Stimulated activated CD8-positive, alpha-beta memory T cell treated with anti-CD3 and anti-CD28 coated beads, Interleukin-12 subunit alpha, Interleukin-12 subunit beta, amount 100 ng/mL, for 4 hours (primary cell): ENCODE data around the gene MAD1L1.

Source experiments
- DNase-seq: peaks from one replicate; pipeline ENCODE4 v3.0.0-alpha.2; 2020; ENCODE audit warnings: low read depth

The MAD1L1 gene

DNA sequence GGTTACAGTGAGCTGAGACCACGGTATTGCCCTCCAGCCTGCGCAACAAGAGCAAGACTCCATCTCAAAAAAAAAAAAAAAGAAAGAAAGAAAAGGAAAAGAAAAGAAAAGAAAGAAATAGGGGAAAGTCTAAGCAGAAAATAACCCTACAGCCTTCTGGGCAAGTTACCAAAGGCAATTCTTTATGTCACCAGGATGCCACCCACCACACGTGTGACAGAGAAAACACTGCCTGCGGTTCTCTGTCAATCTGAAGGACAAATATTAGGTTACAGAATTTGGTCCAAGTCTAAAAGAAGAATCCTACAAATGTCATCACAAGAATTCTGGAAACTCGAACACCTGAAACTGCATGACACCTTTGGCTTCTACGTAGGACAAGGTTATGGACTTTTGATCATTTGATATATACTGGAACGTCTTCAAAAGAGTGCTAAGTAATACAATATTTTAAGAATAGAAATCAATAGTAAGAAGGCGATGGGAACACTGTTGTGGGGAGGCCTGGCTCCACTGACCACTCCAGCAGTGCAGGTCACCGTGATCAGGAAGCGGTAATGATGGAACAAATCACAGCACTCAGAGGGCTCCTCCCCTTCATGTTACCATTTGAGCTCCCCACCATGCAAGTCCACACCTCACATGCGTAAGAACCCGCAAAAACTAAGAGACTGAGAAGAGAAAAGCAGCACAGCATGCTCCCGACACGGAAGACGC lies 75.8 kb downstream of the MAD1L1 start:
- no peak for DNase-seq

DNA sequence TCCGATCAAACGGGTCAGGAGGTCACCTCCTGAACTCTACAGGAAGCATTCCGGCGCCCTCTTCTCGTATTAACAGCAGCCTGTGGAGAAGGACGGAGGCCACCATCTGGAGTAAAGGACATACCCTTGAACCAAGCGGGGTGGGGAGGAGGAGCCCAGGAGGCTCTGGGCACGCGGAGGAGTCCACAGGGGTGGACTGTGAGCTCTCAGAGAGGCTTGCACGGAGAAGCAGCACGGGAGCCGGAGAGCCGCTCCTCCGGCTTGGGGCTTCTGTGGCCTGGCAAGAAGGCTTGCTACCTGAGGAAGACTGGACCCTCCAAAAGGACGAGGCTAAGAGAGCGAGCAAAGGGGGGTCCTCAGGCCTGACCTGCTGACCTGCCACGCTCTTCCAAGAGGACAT lies 77.9 kb downstream of the MAD1L1 start:
- no peak for DNase-seq

- no peak for DNase-seq
These were observed 78.6 kb downstream of the MAD1L1 start for GRCh38 chr7:2154121-2154520.

DNA sequence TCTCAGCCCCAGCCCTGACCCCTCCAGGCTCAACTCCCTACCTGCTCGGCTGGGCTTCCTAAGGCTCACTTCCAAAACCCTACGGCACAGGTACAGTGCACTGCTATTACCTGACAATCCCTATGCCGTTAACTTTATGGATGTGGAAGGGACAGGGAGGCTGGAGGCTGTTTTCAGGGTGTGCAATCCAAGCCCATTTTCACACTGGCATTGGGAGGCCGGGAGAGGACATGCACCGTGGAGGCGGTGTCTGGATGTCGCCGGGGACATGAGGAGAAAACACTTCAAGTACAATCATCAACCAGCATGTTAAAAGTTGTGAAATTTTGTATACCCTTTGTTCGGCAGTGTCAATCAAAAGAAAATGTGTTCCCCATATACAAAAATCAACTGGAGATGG lies 80.1 kb downstream of the MAD1L1 start:
- DNase-seq, result no peak

GRCh38 chr7:2151801-2152612 lies 80.7 kb downstream of the MAD1L1 start:
- DNase-seq, result no peak

- DNase-seq, result no peak
These were observed 81.5 kb downstream of the MAD1L1 start for GRCh38 chr7:2151237-2151636.

DNA sequence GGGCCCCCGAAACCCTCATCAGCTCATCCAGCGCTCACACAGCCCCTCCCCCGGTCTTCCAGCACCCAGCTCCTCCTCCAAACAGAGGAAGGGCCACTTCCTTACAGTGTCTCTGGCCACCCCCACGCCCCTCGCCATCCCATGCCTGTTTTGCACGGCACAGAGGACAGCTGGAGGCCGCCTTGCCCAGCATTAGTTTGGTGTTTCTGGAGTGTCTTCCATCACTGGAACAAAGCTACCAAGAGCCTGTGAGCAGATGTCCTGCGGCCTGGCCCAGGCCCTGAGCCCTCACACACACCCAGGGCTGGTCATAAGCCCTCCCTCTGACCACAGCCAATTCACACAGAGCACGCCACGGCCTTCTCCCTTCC lies 82.3 kb downstream of the MAD1L1 start:
- no peak for DNase-seq

DNA sequence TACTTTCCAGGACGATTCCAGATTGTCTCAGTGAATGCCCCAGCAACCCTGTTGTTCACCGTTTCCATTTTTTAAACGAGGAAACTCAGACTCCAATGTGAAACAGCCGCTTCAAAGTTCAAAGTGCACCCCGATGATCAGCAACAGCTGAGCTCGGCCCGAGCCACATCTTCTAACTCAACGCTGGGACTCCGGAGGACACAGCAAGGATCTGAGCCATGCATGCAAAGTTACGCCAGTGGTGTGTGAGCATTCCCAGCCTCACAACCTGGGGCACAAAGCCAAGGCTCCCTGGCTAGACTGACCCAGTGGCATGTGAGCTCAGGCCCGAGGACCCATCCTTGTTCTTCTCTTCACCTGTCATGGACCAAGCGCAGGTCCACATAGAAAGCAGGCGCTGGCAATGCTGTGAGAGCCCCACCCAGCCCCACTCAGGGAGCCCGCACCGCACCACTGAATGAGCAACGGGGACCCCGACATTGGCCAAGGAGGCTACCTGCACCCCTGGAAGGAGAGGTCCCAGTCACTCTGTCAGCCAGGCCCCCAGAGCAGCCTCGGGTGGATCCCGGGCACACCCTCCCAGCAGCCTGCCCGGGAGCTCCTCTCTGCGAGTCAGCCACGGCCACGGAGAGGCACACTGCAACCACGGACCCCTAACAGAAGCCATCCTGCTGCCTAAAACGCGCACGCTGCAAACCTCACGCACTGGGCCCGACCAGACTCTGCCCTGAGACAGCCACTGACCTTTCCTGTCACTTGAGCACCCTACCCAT lies 82.9 kb downstream of the MAD1L1 start:
- no peak for DNase-seq

GRCh38 chr7:2148814-2149213 lies 83.9 kb downstream of the MAD1L1 start:
- no peak for DNase-seq

DNA sequence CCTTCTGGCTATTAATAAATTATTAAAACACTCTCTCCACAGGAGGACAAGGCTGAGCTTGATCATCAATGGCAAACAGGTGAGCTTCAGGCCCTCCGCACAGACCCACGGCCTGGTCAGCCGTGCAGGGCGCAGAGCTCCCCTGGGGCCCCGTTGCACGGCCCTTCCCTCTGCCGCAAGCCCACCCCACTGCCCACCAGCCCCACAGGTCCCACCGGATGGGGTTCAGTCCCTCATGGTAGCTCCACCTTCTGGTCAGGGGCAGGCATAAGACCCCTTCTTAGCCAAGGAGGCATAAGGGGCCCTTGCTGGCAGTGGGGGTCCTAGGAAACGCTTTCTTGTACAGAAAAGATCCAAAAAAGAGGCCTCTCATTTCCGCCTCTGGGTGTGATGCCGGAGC lies 84.6 kb downstream of the MAD1L1 start:
- DNase-seq, result no peak

DNA sequence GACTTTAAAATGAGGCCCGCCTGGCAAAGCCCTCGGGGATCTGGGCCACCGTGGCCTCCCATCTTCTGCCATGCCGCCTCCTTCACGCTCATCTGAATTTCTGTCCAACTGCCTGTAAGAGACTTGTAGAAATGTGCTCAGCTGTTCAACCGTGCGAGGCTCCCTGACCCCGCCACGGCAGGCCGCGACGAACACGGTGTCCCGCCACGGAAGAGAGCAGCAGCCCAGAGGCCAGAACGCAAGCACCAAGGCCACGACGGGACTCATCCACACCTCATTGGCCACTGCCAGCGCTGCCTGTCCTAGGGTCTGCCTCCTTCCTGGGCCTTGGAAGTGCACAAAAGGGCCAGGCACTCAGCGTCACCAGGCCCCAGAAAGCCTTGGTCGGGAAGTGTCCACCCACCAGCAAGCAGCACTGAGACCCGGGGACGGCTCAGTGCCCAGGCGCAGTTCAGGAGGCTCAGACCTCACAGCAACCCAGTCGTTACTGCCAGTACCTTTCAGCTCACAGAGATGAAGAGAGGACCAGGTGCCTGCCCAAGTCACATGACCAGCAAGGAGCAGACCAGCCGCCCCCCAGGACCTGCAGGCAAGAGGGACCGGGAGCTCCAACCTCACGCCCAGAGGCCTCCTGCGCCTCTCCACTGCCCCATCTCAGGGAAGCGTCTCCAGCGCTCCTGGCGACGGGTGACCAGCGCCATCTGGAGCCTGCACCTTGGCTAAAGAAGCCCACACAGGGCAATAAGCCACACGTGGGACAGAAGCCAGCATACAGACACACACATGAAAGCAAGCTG lies 85.9 kb downstream of the MAD1L1 start:
- DNase-seq, result no peak

DNA sequence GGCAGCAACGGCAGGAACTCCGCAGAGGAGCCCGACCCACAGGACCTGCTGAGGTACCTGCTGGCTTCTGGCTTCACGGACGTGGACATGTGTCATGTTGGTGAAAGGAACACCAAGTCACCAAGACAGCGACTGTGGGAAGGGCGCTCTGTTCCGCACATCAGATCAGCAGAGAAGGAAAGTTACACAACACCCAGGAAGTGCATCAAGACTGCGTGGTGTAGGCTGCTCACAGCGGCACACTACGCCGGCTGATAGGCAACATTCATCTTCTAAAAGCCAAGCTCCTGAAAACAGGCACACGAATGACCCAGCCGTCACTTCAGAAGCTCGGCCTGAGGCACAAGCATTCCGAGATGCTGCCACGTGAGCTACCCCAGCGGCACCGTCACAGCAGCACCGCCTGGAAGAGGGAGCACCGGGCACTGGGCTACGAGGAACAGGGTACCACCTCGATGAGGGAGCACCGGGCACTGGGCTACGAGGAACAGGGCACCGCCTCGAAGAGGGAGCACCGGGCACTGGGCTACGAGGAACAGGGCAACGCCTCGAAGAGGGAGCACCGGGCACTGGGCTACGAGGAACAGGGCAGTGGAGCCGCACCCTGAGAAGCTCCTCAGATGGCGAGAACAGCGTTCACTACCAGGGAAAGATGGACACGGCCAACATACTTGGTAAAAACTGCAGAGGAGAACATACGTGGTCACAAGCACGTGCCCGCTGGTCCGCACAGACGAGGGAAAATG lies 86.7 kb downstream of the MAD1L1 start:
- DNase-seq, result no peak

DNA sequence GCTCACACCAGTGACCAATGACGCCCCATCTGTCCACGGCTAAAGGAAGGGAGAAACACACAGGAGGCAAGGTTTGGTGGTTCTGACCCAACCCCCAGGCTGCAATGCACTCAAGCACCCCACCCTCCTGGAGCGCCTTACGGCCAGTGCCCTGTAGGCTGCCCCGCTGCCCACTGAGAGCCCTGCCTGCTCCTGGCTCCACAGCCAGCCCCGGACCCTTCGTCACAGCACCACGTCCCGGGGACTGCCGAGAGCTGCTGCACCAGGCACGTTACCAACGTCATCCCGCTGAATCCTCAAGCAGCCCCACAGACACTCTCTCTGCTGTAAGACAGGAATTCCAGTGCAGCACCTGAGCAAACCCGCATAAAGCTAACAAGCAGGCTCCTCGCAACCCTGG lies 87.8 kb downstream of the MAD1L1 start:
- no peak for DNase-seq

DNA sequence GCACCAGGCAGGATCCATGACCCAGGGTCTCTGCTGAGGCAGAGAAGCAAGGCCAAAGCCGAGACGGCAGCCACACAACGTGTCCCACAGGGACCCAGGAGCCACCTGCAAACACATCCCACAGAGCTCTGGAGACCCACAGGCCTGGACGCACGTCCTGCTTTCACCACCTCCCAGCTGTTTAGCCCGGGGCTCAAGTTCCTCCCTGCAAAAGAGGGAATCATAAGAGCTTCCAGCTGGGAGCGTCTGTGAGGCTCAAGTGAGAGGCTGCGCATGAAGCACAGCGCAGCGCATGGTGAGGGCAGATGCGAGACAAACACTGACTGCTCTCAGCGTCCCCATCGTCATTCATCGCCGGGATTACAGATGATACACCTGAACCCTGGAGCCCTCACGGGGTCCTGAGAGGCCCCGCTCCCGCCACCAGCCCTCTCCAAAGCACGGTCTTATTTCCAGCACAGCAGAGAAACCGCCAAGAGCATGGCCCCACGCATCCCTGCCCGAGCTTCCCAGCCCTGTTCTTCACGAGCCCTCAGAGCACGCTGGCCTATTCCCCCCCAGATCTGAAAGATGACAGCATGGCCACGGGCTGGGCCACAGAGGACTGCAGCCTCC lies 88.7 kb downstream of the MAD1L1 start:
- DNase-seq, result no peak

DNA sequence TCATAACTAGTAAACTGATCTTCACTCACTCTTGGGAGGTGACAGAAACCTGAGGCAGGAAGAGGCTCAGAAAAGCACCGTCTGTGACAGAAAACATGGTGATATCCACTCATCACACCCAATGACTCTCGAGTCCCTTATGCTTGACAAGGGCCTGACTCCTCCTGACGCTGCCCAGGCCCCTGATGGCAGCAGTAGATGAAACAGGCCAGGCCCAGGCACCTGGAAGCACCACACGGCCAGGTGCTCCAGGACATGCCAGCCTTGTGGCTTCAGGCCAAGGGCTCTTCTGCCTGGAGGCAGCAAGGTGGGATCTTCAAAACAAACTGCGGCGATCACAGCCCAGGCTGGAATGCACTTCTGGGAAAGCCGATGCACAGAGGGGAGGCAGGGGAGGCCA lies 89.3 kb downstream of the MAD1L1 start:
- no peak for DNase-seq

- DNase-seq, result no peak
These were observed 90.4 kb downstream of the MAD1L1 start for GRCh38 chr7:2142386-2142785.

GRCh38 chr7:2141651-2142050 lies 91.1 kb downstream of the MAD1L1 start:
- DNase-seq, result no peak

- DNase-seq, result no peak
These were observed 91.7 kb downstream of the MAD1L1 start for GRCh38 chr7:2141021-2141410.

- no peak for DNase-seq
These were observed 92.3 kb downstream of the MAD1L1 start for GRCh38 chr7:2140216-2141020.
